ENCODE results near the gene ZMYND8. TPM values are rescaled to one million over a fixed set of nuclear protein-coding genes. Genes with fewer than 3 reads are reported as not detected.

The ZMYND8 gene
- total and polyA plus RNA-seq, 2 of the 8 experiments (the other 6 are each of a cell fraction or from before 2014, with no cell fraction given), result 50.5 to 163 TPM

DNA sequence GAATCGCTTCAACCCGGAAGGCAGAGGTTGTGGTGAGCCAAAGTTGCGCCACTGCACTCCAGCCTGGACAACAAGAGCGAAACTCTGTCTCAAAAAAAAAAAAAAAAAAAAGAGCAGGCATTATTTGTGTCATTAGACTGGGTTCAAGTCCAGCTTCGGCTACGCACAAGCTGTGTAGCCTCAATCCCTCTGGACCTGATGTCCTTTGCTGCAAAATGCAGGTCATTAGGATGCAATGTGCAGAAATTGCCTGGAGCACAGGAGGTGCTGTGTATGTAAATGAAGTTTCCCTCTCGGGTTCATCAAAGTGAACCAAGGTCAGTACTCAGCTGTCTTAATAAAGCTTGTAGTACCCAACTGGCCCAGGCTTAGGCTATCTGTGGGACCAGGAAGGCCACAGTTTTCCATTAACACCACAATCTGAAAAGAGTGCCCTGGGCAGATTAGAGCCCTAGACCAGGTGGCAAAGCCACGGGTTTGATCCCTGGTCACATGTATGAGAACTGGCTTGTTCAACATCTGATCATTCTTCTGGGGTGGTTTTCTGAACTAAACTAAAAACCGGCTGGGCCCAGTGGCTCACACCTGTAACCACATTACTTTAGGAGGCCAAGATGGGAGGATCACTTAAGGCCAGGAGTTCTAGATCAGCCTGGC lies 155.3 kb downstream of the ZMYND8 start:
- Histone ChIP-seq H3K14ac (ENCODE audit: insufficient read length) (no peak overlapping the region), H3K4me1 (replicated peaks in 1 of 4; ENCODE audit: control insufficient read depth in 3 of 4, insufficient read depth in 4 of 4, low read length in 3 of 4) (peaks cover 0 to 9% (median 4%) of the 10 kb centered on the region in 4 experiments; a peak in 4 of 7 replicates), H2AK5ac (ENCODE audit: low read depth, low read length) (no peak overlapping the region), H3K56ac (replicated peaks; ENCODE audit: insufficient read length, low read depth, low read length) (no peak overlapping the region), H3K18ac (ENCODE audit: extremely low read depth, low read length) (no peak overlapping the region), H2BK5ac (ENCODE audit: low read depth, low read length) (no peak overlapping the region), H3K23ac (ENCODE audit: insufficient read length) (no peak overlapping the region), H3K27ac (ENCODE audit: low read depth, low read length) (no peak overlapping the region), H4K20me1 (replicated peaks in 1 of 2; ENCODE audit: control insufficient read depth in 1 of 2, insufficient read depth in 2 of 2, low read length in 2 of 2) (no peaks in the 10 kb centered on the region), H2BK20ac (ENCODE audit: low read length) (no peak overlapping the region), H2BK120ac (replicated peaks; ENCODE audit: low read depth, low read length) (no peak overlapping the region), H4K91ac (replicated peaks; ENCODE audit: insufficient read length, low read length) (no peak overlapping the region), H3K4me3 (ENCODE audit: extremely low read depth in 1 of 4, insufficient read depth in 2 of 4, low read depth in 3 of 4, low read length in 4 of 4) (no peak overlapping the region), H2BK15ac (ENCODE audit: low read length) (no peak overlapping the region), H2BK12ac (ENCODE audit: low read depth, low read length) (no peak overlapping the region), H3K27me3 (replicated peaks in 1 of 4; ENCODE audit: control insufficient read depth in 3 of 4, extremely low read depth in 1 of 4, insufficient read depth in 3 of 4, low read length in 3 of 4) (no peaks in the 10 kb centered on the region), H4K5ac (ENCODE audit: insufficient read length, low read depth, low read length) (no peak overlapping the region), H3K79me1 (ENCODE audit: low read depth, low read length) (no peaks in the 10 kb centered on the region), H3K4ac (replicated peaks; ENCODE audit: insufficient read length, low read depth, low read length) (no peak overlapping the region), H3K9me3 (ENCODE audit: insufficient read depth in 2 of 2, low read depth in 1 of 2, low read length in 1 of 2) (no peaks in the 10 kb centered on the region), H4K8ac (ENCODE audit: extremely low read depth, insufficient read depth, low read length) (no peak overlapping the region), H3K23me2 (ENCODE audit: low read depth, low read length) (no peaks in the 10 kb centered on the region), H3K4me2 (ENCODE audit: insufficient read depth in 1 of 2, low read depth in 2 of 2, low read length in 2 of 2) (no peak overlapping the region), H3K9ac (replicated peaks in 1 of 4; ENCODE audit: extremely low read depth in 1 of 4, low read depth in 3 of 4, low read length in 3 of 4) (no peak overlapping the region), H3K36me3 (ENCODE audit: control insufficient read depth in 2 of 4, insufficient read depth in 4 of 4, low read length in 3 of 4) (no peaks in the 10 kb centered on the region), H3K79me2 (ENCODE audit: control insufficient read depth in 1 of 2, insufficient read depth in 2 of 2, low read length in 2 of 2) (no peaks in the 10 kb centered on the region), H2AFZ (ENCODE audit: low read length) (no peak overlapping the region)
- 92% methylated on average over 8 of the region's 9 CpGs; no CpG with 5 or more reads in 1 of the 2 experiments for WGBS, 2 experiments (ENCODE audit: extremely low coverage in 1 of 2, insufficient coverage in 1 of 2, insufficient read length in 1 of 2, insufficient replicate concordance in 2 of 2, low coverage in 1 of 2, low lambda C conversion rate in 2 of 2, missing lambda C conversion rate in 1 of 2)
- DNase-seq (ENCODE audit: low read depth in 1 of 2, low spot score in 2 of 2) (no peak), FAIRE-seq (no peak)
- CTCF ChIA-PET (ENCODE audit: partially characterized antibody), result interaction anchor here (0.8 to 1.1 kb wide), 2 partner anchors 204 to 211 kb away, joined by 3 read pairs; no protein-coding TSS in a partner anchor
- POLR2A ChIA-PET (ENCODE audit: partially characterized antibody), result interaction anchor here (0.8 kb wide), 1 partner anchor 121 kb away, joined by 3 read pairs; no protein-coding TSS in a partner anchor
- no peak for TF ChIP-seq GTF2F1 (IDR thresholded peaks at IDR 0.05; ENCODE audit: borderline replicate concordance, low read depth, low read length)
- no peak for TF ChIP-seq POLR2A (IDR thresholded peaks at IDR 0.05; ENCODE audit: control extremely low read depth in 1 of 2, low read depth in 2 of 2, low read length in 2 of 2)
- TF ChIP-seq SIN3A (conservative IDR thresholded peaks at IDR 0.05 in 1 of 2, IDR thresholded peaks at IDR 0.05 in 1 of 2; ENCODE audit: low read depth in 1 of 2, low read length in 2 of 2), result no peak
- TF ChIP-seq FOSL1 (IDR thresholded peaks at IDR 0.05; ENCODE audit: insufficient read depth, low read depth, low read length), result no peak
- TF ChIP-seq POLR2AphosphoS5 (IDR thresholded peaks at IDR 0.05; ENCODE audit: low read depth, low read length), result no peak
- TF ChIP-seq KDM4A (IDR thresholded peaks at IDR 0.05; ENCODE audit: low read depth, low read length, severe bottlenecking), result no peak
- no peak for TF ChIP-seq TAF1 (IDR thresholded peaks at IDR 0.05; ENCODE audit: low read depth, low read length)
- TF ChIP-seq KDM1A (IDR thresholded peaks at IDR 0.05; ENCODE audit: borderline replicate concordance, low read length), result no peak
- TF ChIP-seq MAFK (IDR thresholded peaks at IDR 0.05; ENCODE audit: low read depth, low read length), result no peak
- no peak for TF ChIP-seq SIRT6 (IDR thresholded peaks at IDR 0.05; ENCODE audit: low read length)
- no peak for TF ChIP-seq KDM5A (IDR thresholded peaks at IDR 0.05; ENCODE audit: low read length)

Data from H1 (cell line).